B cell (primary cell): ENCODE measurements around the gene MTHFSD. TPM values are rescaled to one million over a fixed set of nuclear protein-coding genes. Genes with fewer than 3 reads are reported as not detected.

Source experiments
- ATAC-seq: fragments of 200-7000 bp; cut with Tn5 transposase; one replicate; pipeline ENCODE4 v1.10.0; 2021; ENCODE audit warnings: low read depth, mild to moderate bottlenecking, moderate number of reproducible peaks, moderate library complexity
- CTCF ChIA-PET: fragments of 350-600 bp; sonication (Branson Sonifier 250); formaldehyde crosslinking; loops from one replicate; lab custom pipeline; 2021; ENCODE audit warnings: antibody characterized with exemption, inconsistent platforms; lab: Charles Lee
- POLR2A ChIA-PET: fragments of 350-600 bp; sonication (Branson Sonifier 250); formaldehyde crosslinking; loops from one replicate; lab custom pipeline; 2021; ENCODE audit warnings: antibody characterized with exemption; lab: Charles Lee
- DNase-seq: peaks from one replicate; pipeline ENCODE4 v3.0.0; 2013
- H2AFZ ChIP-seq: 2 replicates; pipeline ENCODE4 v1.6.1; 2012; ENCODE audit warnings: mild to moderate bottlenecking, low read depth, low read length; ENCODE audit not compliant: insufficient read depth, poor library complexity, severe bottlenecking
- H3K27ac ChIP-seq, 2 donors: 1 replicate in 1 of 2; 2 replicates in 1 of 2; pipeline ENCODE4 v1.5.1; 2012 to 2013; ENCODE audit warnings: low read length in 2 of 2, mild to moderate bottlenecking in 2 of 2, moderate library complexity in 1 of 2
- H3K27me3 ChIP-seq, 4 experiments: fragments of 200-600 bp in 1 of 4; sonication (generic) in 1 of 4; replicated peaks in 1 of 4; 1 replicate in 2 of 4; 2 replicates in 2 of 4; pipeline versions ENCODE4 v1.6.1 to v1.7.0; 2013 to 2016; ENCODE audit warnings: low read length in 3 of 4, mild to moderate bottlenecking in 2 of 4, mixed read lengths in 1 of 4, moderate library complexity in 1 of 4; ENCODE audit not compliant: insufficient read depth in 4 of 4, control insufficient read depth in 3 of 4; ENCODE audit errors: control extremely low read depth in 1 of 4
- H3K36me3 ChIP-seq, 2 experiments: replicated peaks in 1 of 2; 1 replicate in 1 of 2; 2 replicates in 1 of 2; pipeline versions ENCODE4 v1.6.1 to v1.7.1; 2013; ENCODE audit warnings: low read length in 1 of 2; ENCODE audit not compliant: insufficient read depth in 2 of 2, control insufficient read depth in 1 of 2; ENCODE audit errors: control extremely low read depth in 1 of 2, extremely low read depth in 1 of 2
- H3K4me1 ChIP-seq, 2 donors: fragments of 200-600 bp in 1 of 2; sonication (generic) in 1 of 2; 1 replicate in 1 of 2; 2 replicates in 1 of 2; pipeline versions ENCODE4 v1.5.1 to v1.6.1; 2013 to 2017; ENCODE audit warnings: low read length in 2 of 2; ENCODE audit not compliant: control insufficient read depth in 2 of 2, insufficient read depth in 2 of 2
- H3K4me2 ChIP-seq: replicated peaks from 2 replicates; pipeline ENCODE3; 2012; ENCODE audit warnings: mild to moderate bottlenecking, low read depth, low read length; ENCODE audit not compliant: poor library complexity, severe bottlenecking
- H3K4me3 ChIP-seq, 5 experiments: fragments of 200-600 bp in 1 of 5; sonication (generic) in 1 of 5; 1 replicate in 3 of 5; 2 replicates in 2 of 5; pipeline versions ENCODE4 v1.5.1 to v1.7.0; 2011 to 2016; ENCODE audit warnings: low read length in 4 of 5, mild to moderate bottlenecking in 4 of 5, low read depth in 2 of 5, control low read depth in 1 of 5, moderate library complexity in 1 of 5; ENCODE audit not compliant: insufficient read depth in 1 of 5; ENCODE audit errors: control extremely low read depth in 1 of 5, extremely low read depth in 1 of 5
- H3K79me2 ChIP-seq: fragments of 200-600 bp; sonication (generic); one replicate; pipeline ENCODE4 v1.6.0; 2016; ENCODE audit warnings: low read length; ENCODE audit not compliant: control insufficient read depth, insufficient read depth
- H3K9ac ChIP-seq: fragments of 200-600 bp; sonication (generic); 2 replicates; pipeline ENCODE4 v1.6.1; 2017; ENCODE audit warnings: mild to moderate bottlenecking, low read length, moderate library complexity
- H3K9me3 ChIP-seq, 3 donors: one replicate each; pipeline versions ENCODE4 v1.6.1 to v1.7.1; 2013; ENCODE audit warnings: low read length in 2 of 3; ENCODE audit not compliant: control insufficient read depth in 2 of 3, insufficient read depth in 1 of 3; ENCODE audit errors: control extremely low read depth in 1 of 3
- H4K20me1 ChIP-seq: 2 replicates; pipeline ENCODE4 v1.6.0; 2012; ENCODE audit warnings: mild to moderate bottlenecking, low read length; ENCODE audit not compliant: insufficient read depth, control insufficient read depth, poor library complexity, severe bottlenecking
- H3K27ac Mint-ChIP-seq: one replicate; pipeline ENCODE4 v1.8.0; 2021; ENCODE audit warnings: mixed read lengths
- H3K27me3 Mint-ChIP-seq: one replicate; pipeline ENCODE4 v1.8.0; 2021; ENCODE audit warnings: mixed read lengths
- H3K4me1 Mint-ChIP-seq: one replicate; pipeline ENCODE4 v1.8.0; 2021; ENCODE audit warnings: mixed read lengths
- H3K4me3 Mint-ChIP-seq: one replicate; pipeline ENCODE4 v1.8.0; 2021; ENCODE audit warnings: mixed read lengths
- H3K9me3 Mint-ChIP-seq: one replicate; pipeline ENCODE4 v1.8.0; 2022; ENCODE audit warnings: mixed read lengths; ENCODE audit not compliant: insufficient read depth
- CTCF ChIP-seq: fragments of 200-600 bp; IDR thresholded peaks from one replicate; pipeline ENCODE4 v1.8.0; 2022; ENCODE audit warnings: antibody characterized with exemption, mild to moderate bottlenecking
- EZH2 ChIP-seq: IDR thresholded peaks from 2 replicates; pipeline ENCODE4 v1.6.1; 2012; ENCODE audit warnings: borderline replicate concordance, low read depth, mild to moderate bottlenecking, moderate library complexity, low read length; ENCODE audit not compliant: insufficient read depth, poor library complexity, severe bottlenecking
- WGBS: methylation state at CpG from one replicate; pipeline ENCODE4 v1.1.5; 2013; ENCODE audit warnings: missing lambda C conversion rate; ENCODE audit not compliant: insufficient coverage; 5-methylcytosine and 5-hydroxymethylcytosine counted together
- intact Hi-C: fragments of 100-400 bp; cut with micrococcal nuclease; formaldehyde crosslinking; loops from one replicate; pipeline ENCODE4 v1.10.0; 2022
- polyA plus RNA-seq: library from polyadenylated mRNA; depleted of rRNA; stranded (reverse); fragments of >200 nt; gene quantifications from 2 replicates; pipeline ENCODE4 v1.2.3, GENCODE V29; 2012
- total RNA-seq, 2 donors: library from RNA; stranded (reverse); fragments of 120-200 nt in 1 of 2; gene quantifications; 1 replicate in 1 of 2; 2 replicates in 1 of 2; pipeline versions ENCODE4 v1.2.3 to v1.2.4, GENCODE V29; 2013 to 2022

MTHFSD gene
- total and polyA plus RNA-seq, 2 donors (not counting 1 experiment from before 2014, with no cell fraction given), result 21.5 to 42.0 TPM

- Histone ChIP-seq H3K27me3 (peaks cover 0 to 84% (median 54%) of the 10 kb centered on the region in 4 experiments), H4K20me1 (no peaks in the 10 kb centered on the region), H3K4me2 (peak overlapping the region; percentile 96), H3K27ac (no peak overlapping the region), H3K4me3 (peak overlapping the region in 4 of 5 experiments; percentile 42 to 68 (median 62)), H3K79me2 (no peaks in the 10 kb centered on the region), H2AFZ (peak overlapping the region; percentile 71), H3K9ac (peak overlapping the region; percentile 69), H3K9me3 (peaks cover 0 to 25% (median 1%) of the 10 kb centered on the region in 3 donors), H3K4me1 (peaks cover 46 to 62% of the 10 kb centered on the region in 2 donors), H3K36me3 (no peaks in the 10 kb centered on the region)
- DNase-seq (peak; percentile 47), ATAC-seq (peak; percentile 23)
- CTCF ChIA-PET, result no interaction called here
- POLR2A ChIA-PET, result no interaction called here
- WGBS, result under 1% methylated on average over 65 of the region's 84 CpGs
- TF ChIP-seq CTCF, result no peak
- peaks cover 35% of the 10 kb centered on the region for H3K4me1 Mint-ChIP-seq
- peaks cover 57% of the 10 kb centered on the region for H3K27me3 Mint-ChIP-seq
- H3K9me3 Mint-ChIP-seq, result no peaks in the 10 kb centered on the region
- intact Hi-C loops, result loop anchor here (5.0 kb wide), 1 partner anchor 57 kb away; the partner anchor contains the start of gene FOXC2
- H3K27ac Mint-ChIP-seq, result no peak overlapping the region
- peak overlapping the region; percentile 98 for H3K4me3 Mint-ChIP-seq
Observed at GRCh38 chr16:86509759-86510464, 45.1 kb downstream of the MTHFSD start.

- intact Hi-C loops, result no loop called here
- DNase-seq (peak; percentile 76), ATAC-seq (peak; percentile 26)
- Mint-ChIP-seq H3K27me3 (peaks cover 58% of the 10 kb centered on the region), H3K4me3 (peak overlapping the region; percentile 98), H3K27ac (peak overlapping the region; percentile 83), H3K4me1 (peaks cover 40% of the 10 kb centered on the region), H3K9me3 (no peaks in the 10 kb centered on the region)
- H3K27me3 ChIP-seq, result peaks cover 0 to 89% (median 55%) of the 10 kb centered on the region in 4 experiments
- H3K27ac ChIP-seq, result no peak overlapping the region
- WGBS, result 2% methylated on average over 75 of the region's 79 CpGs
- ChIA-PET POLR2A (no interaction called here), CTCF (interaction anchor here (0.5 kb wide), 1 partner anchor 436 kb away, joined by 3 read pairs; no protein-coding TSS in a partner anchor)
- peak overlapping the region; percentile 69 for H3K9ac ChIP-seq
- no peaks in the 10 kb centered on the region for H3K36me3 ChIP-seq
- H3K4me1 ChIP-seq, result peaks cover 50 to 68% of the 10 kb centered on the region in 2 donors
- no peak for TF ChIP-seq EZH2
- TF ChIP-seq CTCF, result no peak
- H3K4me2 ChIP-seq, result peak overlapping the region; percentile 96
- H4K20me1 ChIP-seq, result no peaks in the 10 kb centered on the region
- H3K4me3 ChIP-seq, result peak overlapping the region; percentile 23 to 68 (median 61)
- no peaks in the 10 kb centered on the region for H3K79me2 ChIP-seq
- H2AFZ ChIP-seq, result peak overlapping the region; percentile 71
- peaks cover 0 to 25% (median 0%) of the 10 kb centered on the region in 3 donors for H3K9me3 ChIP-seq
Observed at GRCh38 chr16:86508947-86509758, 45.9 kb downstream of the MTHFSD start.
